Measurements from ENCODE around the gene TMEM59L.
"Not testable (repeated sequence)": the region's sequence is repeated elsewhere in the genome, so short reads cannot be mapped to it uniquely, and the experiment has no call there.

The TMEM59L gene

DNA sequence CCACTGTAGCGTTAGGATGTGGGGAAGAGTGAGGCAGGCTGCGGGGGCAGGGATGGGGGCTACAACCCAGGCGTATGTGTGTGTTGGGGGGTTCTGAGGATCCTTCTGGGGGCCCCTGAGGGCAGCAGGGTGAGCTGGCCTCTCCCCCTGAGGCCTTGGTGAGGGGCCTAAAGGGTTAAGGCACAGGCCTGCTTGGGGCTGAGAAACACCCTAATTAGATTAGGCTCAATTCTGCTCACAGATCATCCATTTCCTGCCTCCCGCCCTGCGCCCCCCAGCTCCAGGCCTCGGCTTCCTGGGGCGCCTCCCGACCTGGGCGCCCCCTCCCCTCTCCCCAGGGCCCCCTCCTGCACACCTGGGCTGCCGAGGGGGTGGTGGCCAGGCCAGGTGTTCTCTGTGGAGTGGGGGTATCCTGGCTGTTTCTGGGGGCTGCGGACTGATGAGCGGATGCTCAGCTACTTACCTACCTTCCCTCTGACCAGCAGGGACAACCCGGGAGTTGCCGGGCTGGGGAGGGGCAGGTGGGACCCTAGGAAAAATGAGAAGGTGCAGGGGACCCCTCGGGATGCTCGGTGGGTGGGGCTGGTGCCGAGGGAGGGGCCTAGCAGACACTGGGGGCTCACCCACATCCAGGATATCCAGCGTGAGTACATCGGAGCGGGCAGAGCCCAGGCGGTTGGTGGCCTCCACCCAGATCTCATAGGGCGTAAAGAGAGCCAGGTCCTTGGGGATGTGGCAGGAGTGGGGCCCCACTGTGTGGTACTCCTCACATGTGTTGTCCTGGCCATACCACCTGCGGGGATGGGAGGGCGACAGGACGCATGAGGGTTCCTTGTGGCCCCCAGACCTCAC lies 14.6 kb upstream of the TMEM59L start:
- TF ChIP-seq, protein P1, sequence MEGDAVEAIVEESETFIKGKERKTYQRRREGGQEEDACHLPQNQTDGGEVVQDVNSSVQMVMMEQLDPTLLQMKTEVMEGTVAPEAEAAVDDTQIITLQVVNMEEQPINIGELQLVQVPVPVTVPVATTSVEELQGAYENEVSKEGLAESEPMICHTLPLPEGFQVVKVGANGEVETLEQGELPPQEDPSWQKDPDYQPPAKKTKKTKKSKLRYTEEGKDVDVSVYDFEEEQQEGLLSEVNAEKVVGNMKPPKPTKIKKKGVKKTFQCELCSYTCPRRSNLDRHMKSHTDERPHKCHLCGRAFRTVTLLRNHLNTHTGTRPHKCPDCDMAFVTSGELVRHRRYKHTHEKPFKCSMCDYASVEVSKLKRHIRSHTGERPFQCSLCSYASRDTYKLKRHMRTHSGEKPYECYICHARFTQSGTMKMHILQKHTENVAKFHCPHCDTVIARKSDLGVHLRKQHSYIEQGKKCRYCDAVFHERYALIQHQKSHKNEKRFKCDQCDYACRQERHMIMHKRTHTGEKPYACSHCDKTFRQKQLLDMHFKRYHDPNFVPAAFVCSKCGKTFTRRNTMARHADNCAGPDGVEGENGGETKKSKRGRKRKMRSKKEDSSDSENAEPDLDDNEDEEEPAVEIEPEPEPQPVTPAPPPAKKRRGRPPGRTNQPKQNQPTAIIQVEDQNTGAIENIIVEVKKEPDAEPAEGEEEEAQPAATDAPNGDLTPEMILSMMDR (IDR thresholded peaks at IDR 0.05; ENCODE audit: control extremely low read depth, extremely low read depth, low read depth, missing control alignments), result no peak
- CTCF ChIA-PET, result interaction anchor here (1.2 kb wide), 1 partner anchor 128 kb away, joined by 3 read pairs; no protein-coding TSS in a partner anchor
- no peak for DNase-seq (ENCODE audit: extremely low spot score)
- POLR2A ChIA-PET, result no interaction called here

DNA sequence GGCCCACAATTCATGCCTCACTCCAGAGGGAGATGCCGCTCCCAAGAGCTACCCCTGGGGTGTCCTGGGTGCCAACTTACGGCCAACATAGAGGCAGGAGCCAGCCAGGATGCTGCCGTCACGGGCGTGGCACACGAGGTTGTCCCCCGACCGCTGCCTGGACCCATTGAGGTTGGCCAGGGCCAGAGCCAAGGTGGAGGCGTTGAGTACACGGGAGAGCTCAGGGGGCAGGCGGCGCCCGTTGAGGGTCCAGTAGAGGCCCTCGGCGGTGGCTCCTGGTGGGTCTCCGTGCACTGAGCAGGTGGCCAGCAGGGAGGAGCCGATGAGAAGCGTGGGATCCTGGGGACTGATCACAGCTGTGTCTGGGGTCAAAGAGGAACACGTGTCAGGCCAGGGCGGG lies 13.2 kb upstream of the TMEM59L start:
- no peak for DNase-seq (ENCODE audit: extremely low spot score)
- POLR2A ChIA-PET, result no interaction called here
- TF ChIP-seq, protein P1 (IDR thresholded peaks at IDR 0.05; ENCODE audit: control extremely low read depth, extremely low read depth, low read depth, missing control alignments), result no peak
- CTCF ChIA-PET, result interaction anchor here (1.1 to 1.7 kb wide), 2 partner anchors 10 to 247 kb away, joined by 4 to 7 read pairs; no protein-coding TSS in a partner anchor

DNA sequence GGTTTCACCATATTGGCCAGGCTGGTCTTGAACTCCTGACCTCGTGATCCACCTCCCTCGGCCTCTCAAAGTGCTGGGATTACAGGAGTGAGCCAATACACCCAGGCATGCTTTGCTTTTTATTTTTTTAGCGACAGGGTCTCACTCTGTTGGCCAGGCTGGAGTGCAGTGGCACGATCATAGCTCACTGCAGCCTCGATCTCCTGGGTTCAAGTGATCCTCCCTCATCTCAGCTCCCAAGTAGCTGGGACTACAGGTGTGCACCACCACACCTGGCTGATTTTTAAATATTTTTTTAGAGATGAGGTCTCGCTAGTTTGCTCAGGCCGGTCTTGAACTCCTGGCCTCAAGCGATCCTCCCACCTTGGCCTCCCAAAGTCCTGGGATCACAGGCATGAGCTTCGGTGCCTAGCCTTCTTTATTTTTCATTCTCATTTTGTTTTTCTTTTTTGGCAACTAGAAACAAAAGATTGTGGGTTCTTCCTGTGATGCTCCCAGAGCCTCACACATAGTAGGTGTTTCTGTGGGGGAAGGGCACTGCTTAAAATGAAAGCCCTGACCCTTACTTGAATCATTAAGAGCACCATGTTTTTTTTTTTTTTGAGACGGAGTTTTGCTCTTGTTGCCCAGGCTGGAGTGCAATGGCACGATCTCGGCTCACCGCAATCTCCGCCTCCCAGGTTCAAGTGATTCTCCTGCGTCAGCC lies 11.8 kb upstream of the TMEM59L start:
- DNase-seq (ENCODE audit: extremely low spot score); POLR2A ChIA-PET: not testable (repeated sequence)
- CTCF ChIA-PET, result interaction anchor here (0.8 kb wide), 1 partner anchor 131 kb away, joined by 3 read pairs; no protein-coding TSS in a partner anchor

DNA sequence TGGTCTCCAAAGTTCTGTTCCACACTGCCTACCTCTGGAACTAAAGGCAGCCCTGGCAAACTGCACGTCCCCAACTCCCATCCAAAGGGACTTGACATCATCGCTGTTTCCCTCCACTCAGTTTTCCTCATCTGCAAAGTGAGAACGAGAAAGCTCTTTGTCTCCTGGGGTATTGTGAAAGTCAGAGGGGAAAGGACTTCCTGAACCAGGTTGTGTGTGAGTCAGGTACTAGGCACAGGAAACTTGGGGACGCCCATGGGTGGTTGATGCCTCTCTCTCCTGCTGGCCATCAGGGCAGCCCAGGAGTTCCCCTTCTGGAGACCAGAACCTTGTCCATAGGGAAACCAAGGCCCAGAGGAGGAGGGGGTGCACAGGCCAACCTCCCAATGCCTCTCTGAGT lies 10.8 kb upstream of the TMEM59L start:
- POLR2A ChIA-PET, result no interaction called here
- no peak for DNase-seq (ENCODE audit: extremely low spot score)
- TF ChIP-seq, protein P1 (IDR thresholded peaks at IDR 0.05; ENCODE audit: control extremely low read depth, extremely low read depth, low read depth, missing control alignments), result no peak
- CTCF ChIA-PET, result interaction anchor here (2.5 kb wide), 1 partner anchor 8 kb away, joined by 5 read pairs; no protein-coding TSS in a partner anchor

DNA sequence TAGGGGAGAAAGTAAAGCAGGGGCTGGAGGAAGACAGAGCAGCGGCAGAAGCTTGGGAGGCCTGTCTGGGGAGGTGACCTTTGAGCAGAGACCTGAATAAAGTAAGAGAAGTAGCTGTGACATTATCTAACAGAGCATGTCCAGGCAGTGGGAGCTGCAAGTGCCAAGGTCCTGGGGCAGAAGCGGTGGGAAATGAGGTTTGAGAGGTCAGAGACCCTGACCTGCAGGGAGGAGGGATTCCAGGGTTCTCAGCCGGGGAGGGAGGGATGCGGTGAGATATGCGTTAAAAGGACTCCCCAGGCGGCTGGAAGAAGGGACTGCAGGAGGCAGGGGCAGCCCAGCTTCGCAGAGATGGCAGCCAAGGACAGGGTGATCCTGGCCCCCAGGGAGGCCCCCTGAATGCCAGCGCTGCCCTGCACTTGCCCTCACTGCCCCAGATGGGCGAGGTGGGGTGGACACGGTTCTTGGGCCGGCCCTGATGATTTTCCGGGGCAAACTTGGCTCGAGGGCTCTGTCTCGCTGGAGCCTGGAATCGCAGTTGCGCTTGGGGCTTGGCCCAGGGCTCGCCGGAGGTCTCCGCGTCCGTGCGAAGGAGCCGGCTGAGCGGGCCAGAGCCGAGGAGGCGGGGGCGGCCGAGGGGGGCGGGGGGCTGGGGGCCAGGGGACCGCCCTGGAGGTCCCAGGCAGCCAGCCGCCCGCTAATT lies 9.3 kb upstream of the TMEM59L start:
- TF ChIP-seq, protein P1 (IDR thresholded peaks at IDR 0.05; ENCODE audit: control extremely low read depth, extremely low read depth, low read depth, missing control alignments), result no peak
- POLR2A ChIA-PET, result no interaction called here
- CTCF ChIA-PET, result interaction anchor here (0.8 to 2.5 kb wide), 2 partner anchors 9 to 14 kb away, joined by 4 to 5 read pairs; no protein-coding TSS in a partner anchor
- no peak for DNase-seq (ENCODE audit: extremely low spot score)

DNA sequence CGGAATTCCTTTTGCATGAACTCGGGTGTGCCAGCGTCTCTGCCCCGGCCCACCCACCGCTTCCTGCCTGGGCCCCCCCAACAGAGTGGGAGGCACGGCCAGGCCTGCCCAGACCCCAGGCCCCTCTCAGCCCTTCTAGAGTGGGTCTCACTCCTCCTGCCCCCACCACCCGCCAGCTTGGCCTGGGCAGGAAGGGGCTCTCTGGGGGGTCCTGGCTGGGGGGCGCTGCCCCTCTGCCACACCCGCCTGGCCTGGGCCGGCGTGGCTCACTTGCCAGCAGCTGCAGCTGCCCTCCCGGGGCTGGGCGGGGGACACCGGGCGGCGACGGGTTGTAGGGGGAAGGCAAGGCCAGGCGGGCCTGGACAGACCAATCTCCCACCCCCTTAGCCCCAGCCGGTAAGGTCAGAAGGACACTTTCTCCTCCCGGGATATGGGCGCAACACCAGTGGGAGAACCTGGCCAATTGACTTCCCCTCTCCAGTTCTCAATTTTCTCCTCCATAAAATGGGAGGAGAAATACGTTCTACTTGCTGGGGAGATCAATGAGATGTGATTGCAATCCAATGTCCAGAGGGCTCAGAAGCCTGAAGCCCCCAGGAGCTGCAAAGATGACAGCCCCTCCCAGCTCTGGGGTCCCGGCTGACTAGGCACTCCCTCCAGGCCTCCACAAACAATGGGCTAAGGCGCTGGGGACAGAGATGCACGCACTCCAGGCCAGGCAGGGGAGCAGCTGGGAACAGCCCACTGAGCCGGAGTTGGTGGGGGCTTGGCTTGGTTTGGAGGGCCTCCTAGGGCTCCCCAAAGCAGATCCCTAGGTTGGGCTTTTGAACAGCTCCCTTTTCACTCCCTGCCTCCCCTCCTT lies 8.5 kb upstream of the TMEM59L start:
- no peak for DNase-seq (ENCODE audit: extremely low spot score)
- TF ChIP-seq, protein P1 (IDR thresholded peaks at IDR 0.05; ENCODE audit: control extremely low read depth, extremely low read depth, low read depth, missing control alignments), result no peak
- POLR2A ChIA-PET, result no interaction called here
- CTCF ChIA-PET, result interaction anchor here (0.7 to 2.5 kb wide), 2 partner anchors 10 to 16 kb away, joined by 5 read pairs; partner anchors contain the start of gene REX1BD
